HK-2 (cell line): Measurements from ENCODE around the gene TMTC4.
"Not testable (repeated sequence)": the region's sequence is repeated elsewhere in the genome, so short reads cannot be mapped to it uniquely, and the experiment has no call there.

ENCODE experiments used
- DNase-seq: peaks from one replicate; pipeline ENCODE4 v3.0.0-alpha.2; 2018; ENCODE audit not compliant: unreplicated experiment

TMTC4 gene

GRCh38 chr13:100588331-100589177, 86.0 kb downstream of the TMTC4 start, which contains the start of gene GGACT:
Gene GGACT, minus strand, starts transcription at chr13:100588789. Its CDS starts 56,198 bp downstream, at chr13:100532591.
- DNase-seq, result peak; percentile 59

GRCh38 chr13:100584896-100585295, 89.7 kb downstream of the TMTC4 start:
- no peak for DNase-seq

- no peak for DNase-seq
These were observed 93.1 kb downstream of the TMTC4 start for GRCh38 chr13:100581504-100581903.

GRCh38 chr13:100581030-100581429, 93.6 kb downstream of the TMTC4 start:
- no peak for DNase-seq

GRCh38 chr13:100580045-100580444, 94.5 kb downstream of the TMTC4 start:
- no peak for DNase-seq

GRCh38 chr13:100577239-100577638, 97.4 kb downstream of the TMTC4 start:
- DNase-seq, result not testable (repeated sequence)

- DNase-seq, result peak; percentile 51
These were observed 101.5 kb downstream of the TMTC4 start for GRCh38 chr13:100573121-100573520.

- no peak for DNase-seq
These were observed 108.1 kb downstream of the TMTC4 start for GRCh38 chr13:100566543-100566942.

GRCh38 chr13:100565286-100565685, 109.3 kb downstream of the TMTC4 start:
- DNase-seq, result no peak

- no peak for DNase-seq
These were observed 110.0 kb downstream of the TMTC4 start for GRCh38 chr13:100564444-100565223.

GRCh38 chr13:100563779-100564178, 110.8 kb downstream of the TMTC4 start:
- no peak for DNase-seq

GRCh38 chr13:100561599-100562204, 112.9 kb downstream of the TMTC4 start:
- no peak for DNase-seq

GRCh38 chr13:100561158-100561499, 113.5 kb downstream of the TMTC4 start:
- no peak for DNase-seq

- no peak for DNase-seq
These were observed 114.0 kb downstream of the TMTC4 start for GRCh38 chr13:100560498-100561157.

- DNase-seq, result no peak
These were observed 114.7 kb downstream of the TMTC4 start for GRCh38 chr13:100559886-100560285.
